Small intestine (tissue), 7 donors: ENCODE results near the gene JAKMIP1. TPM values are rescaled to one million over a fixed set of nuclear protein-coding genes. Genes with fewer than 3 reads are reported as not detected.
A peak's percentile ranks its signal among the peaks of the same experiment; 100 is the strongest.

ENCODE experiments used
- DNase-seq, 2 donors: peaks; one replicate each; pipeline versions ENCODE4 v3.0.0 to v3.0.0-alpha.2; 2013
- FAIRE-seq: peaks from 2 replicates; lab custom pipeline; 2012; peaks lifted over from hg19 to GRCh38; lab: Jason Lieb, UNC
- H3K27ac ChIP-seq, 3 donors: one replicate each; pipeline ENCODE4 v1.5.1; 2013; ENCODE audit warnings: low read length in 2 of 3, mild to moderate bottlenecking in 2 of 3, control low read depth in 1 of 3, inconsistent platforms in 1 of 3, low read depth in 1 of 3, moderate library complexity in 1 of 3
- H3K27me3 ChIP-seq, 3 donors: one replicate each; pipeline ENCODE4 v1.6.1; 2013; ENCODE audit warnings: low read length in 3 of 3, inconsistent platforms in 1 of 3; ENCODE audit not compliant: control insufficient read depth in 3 of 3, insufficient read depth in 3 of 3
- H3K36me3 ChIP-seq, 3 donors: one replicate each; pipeline ENCODE4 v1.6.1; 2013; ENCODE audit warnings: low read length in 3 of 3, inconsistent platforms in 1 of 3, low read depth in 1 of 3, mild to moderate bottlenecking in 1 of 3, moderate library complexity in 1 of 3; ENCODE audit not compliant: control insufficient read depth in 3 of 3, insufficient read depth in 2 of 3
- H3K4me1 ChIP-seq, 3 donors: one replicate each; pipeline ENCODE4 v1.6.1; 2013; ENCODE audit warnings: low read length in 2 of 3, inconsistent platforms in 1 of 3, low read depth in 1 of 3, mild to moderate bottlenecking in 1 of 3, moderate library complexity in 1 of 3; ENCODE audit not compliant: control insufficient read depth in 3 of 3, insufficient read depth in 2 of 3
- H3K4me3 ChIP-seq, 3 donors: one replicate each; pipeline ENCODE4 v1.5.1; 2013; ENCODE audit warnings: low read length in 3 of 3, control low read depth in 1 of 3, inconsistent platforms in 1 of 3, low read depth in 1 of 3, mild to moderate bottlenecking in 1 of 3, moderate library complexity in 1 of 3
- H3K9me3 ChIP-seq, 2 donors: one replicate each; pipeline ENCODE4 v1.6.1; 2013; ENCODE audit warnings: low read depth in 1 of 2, low read length in 1 of 2; ENCODE audit not compliant: control insufficient read depth in 2 of 2, insufficient read depth in 1 of 2
- WGBS, 3 donors: extraction: QIAGEN DNeasy Blood & Tissue Kit; methylation state at CpG; one replicate each; pipeline ENCODE4 v1.1.7; 2013; 5-methylcytosine and 5-hydroxymethylcytosine counted together
- polyA plus RNA-seq, 4 donors: library from polyadenylated mRNA; stranded (reverse) in 3 of 4; unstranded in 1 of 4; fragments of 200-250 nt in 3 of 4; fragments of 120-200 nt in 1 of 4; gene quantifications; one replicate each; pipeline versions ENCODE4 v1.2.1 to v1.2.3, GENCODE V29; 2013
- donor health status: healthy with polysubstance abuse.
- donor health status: control.
- donor health status: control.
- donor health status: Bipolar disorder and iron deficiency.
- donor health status: healthy.

Gene JAKMIP1
- polyA plus RNA-seq, 4 donors: 0.25 to 1.8 (median 1.0) TPM

DNA sequence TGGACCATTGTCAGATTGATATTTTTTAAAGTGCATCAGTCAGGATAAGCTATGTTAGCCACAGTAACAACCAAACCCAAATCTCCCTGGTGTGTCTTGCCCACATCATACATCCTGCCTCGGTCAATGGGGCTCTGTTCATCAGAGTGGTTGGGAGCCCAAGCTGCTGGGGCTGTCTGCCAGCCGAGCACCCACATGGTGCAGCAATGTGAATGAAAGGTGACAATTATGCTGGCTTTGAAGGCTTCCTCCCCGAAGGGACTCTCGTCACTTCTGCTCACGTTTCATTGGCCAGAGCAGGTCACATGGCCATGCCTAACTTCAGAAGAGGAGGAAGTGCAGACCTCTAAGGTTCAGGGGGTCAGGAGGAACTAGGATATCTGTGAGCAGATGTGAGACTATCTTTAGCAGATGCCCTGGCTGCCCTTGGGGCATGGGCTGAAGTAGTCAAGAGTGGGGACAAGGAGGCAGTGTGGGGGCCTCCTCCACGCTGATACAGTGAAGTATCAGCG, 1.3 kb upstream of the JAKMIP1 start:
- peaks cover 0 to 3% (median 0%) of the 10 kb centered on the region in 3 donors for H3K4me1 ChIP-seq
- no peak overlapping the region for H3K4me3 ChIP-seq
- H3K27me3 ChIP-seq: peaks cover 3 to 33% (median 16%) of the 10 kb centered on the region in 3 donors
- no peak for FAIRE-seq
- H3K9me3 ChIP-seq: peaks cover 0 to 3% of the 10 kb centered on the region in 2 donors
- no peaks in the 10 kb centered on the region for H3K36me3 ChIP-seq
- H3K27ac ChIP-seq: no peak overlapping the region
- 59 to 70% (median 60%) methylated on average over 7 of the region's 7 CpGs for WGBS, 3 donors
- DNase-seq: peak in 1 of 2 donors; percentile 5

DNA sequence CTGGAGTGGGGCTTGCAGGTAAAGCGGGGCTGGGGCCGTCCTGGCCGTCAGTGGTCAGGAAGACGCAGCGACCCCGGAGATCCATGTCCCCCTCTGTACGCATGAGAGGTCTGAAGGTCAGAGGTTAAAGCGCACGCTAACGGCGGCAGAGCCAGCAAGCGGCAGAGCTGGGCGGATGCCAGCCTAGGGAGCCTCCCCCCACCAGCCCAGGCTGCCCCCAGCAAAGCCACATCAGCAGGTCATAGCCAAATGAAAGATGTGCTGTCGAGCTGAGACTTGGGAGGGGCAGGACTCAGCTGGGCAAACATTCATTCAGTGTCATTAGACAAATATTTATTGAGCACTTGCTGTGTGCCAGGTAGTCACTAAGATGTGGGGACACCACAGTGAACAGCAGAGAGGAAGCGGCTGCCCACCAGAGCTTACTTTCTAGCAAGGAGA, 593 bp upstream of the JAKMIP1 start:
- H3K27ac ChIP-seq: no peak overlapping the region
- no peaks in the 10 kb centered on the region for H3K36me3 ChIP-seq
- DNase-seq (no peak), FAIRE-seq (no peak)
- peaks cover 0 to 3% (median 0%) of the 10 kb centered on the region in 3 donors for H3K4me1 ChIP-seq
- peaks cover 3 to 36% (median 18%) of the 10 kb centered on the region in 3 donors for H3K27me3 ChIP-seq
- WGBS, 3 donors: 8 to 11% (median 9%) methylated on average over 11 to 15 of the region's 15 CpGs
- peak overlapping the region in 2 of 3 donors; percentile 20 to 58 for H3K4me3 ChIP-seq
- peaks cover 0 to 3% of the 10 kb centered on the region in 2 donors for H3K9me3 ChIP-seq

DNA sequence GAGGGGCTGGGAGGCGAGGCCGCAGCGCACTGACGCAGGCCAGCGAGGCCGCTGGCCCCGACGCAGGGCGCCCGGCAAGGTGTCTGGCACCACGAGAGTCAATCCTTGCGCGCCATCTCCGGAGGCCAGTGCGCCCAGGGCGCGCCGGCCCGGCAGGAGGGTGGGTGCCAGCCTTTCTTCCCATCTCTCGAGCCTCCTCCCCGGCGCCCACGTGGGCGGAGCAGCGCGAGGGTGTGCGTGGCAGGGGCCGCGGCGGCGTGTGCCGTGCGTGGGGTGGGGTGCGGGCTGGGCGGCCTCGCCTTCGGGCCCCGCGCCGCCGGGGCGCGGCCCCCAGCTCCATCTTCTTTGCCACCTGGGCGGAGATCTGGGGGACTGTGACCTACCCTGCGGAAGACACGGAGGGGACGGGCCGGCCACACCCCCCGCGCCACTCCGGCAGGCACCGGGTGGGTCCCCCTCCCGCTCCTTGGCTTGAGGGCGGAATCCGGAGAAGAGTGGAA, 877 bp downstream of the JAKMIP1 start:
- Histone ChIP-seq H3K9me3 (peaks cover 0 to 3% of the 10 kb centered on the region in 2 donors), H3K4me1 (peaks cover 0 to 3% (median 0%) of the 10 kb centered on the region in 3 donors), H3K27me3 (peaks cover 3 to 36% (median 21%) of the 10 kb centered on the region in 3 donors), H3K4me3 (peak overlapping the region in 2 of 3 donors; percentile 8 to 58), H3K27ac (no peak overlapping the region), H3K36me3 (no peaks in the 10 kb centered on the region)
- WGBS, 3 donors: 1 to 4% (median 1%) methylated on average over 35 to 55 of the region's 55 CpGs
- DNase-seq (peak in 1 of 2 donors; percentile 24), FAIRE-seq (no peak)

DNA sequence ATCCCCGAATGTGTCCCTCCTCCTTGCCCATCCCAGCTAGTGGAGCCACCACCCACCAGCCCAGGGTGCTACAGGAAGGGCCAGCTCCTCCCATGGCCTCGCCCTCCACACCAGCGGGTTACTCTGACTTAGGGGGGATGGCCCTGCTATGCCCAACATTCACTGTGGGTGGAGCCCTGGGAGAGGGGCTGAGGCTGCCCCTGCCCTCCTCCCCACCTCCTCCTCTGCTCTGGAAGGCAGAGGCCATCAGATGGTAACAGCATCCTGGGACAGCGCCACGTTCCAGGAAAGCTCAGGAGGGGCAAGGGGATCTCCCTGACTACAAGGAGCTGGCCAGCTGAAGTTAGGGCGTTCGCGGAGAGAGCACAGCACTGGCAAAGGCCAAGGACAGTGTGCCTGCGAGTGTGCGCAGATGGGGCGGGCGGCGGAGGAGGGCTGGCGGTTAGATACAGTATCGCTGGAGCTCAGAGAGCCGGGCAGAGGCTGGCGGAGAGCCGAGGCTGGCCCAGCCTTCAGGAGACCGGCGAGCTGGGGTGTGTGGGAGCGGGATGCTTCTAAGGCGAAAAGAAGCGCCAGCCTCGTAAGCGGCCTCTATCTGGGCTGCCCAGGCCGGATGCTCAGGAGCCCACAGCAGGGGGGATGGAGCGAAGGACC, 1.5 kb downstream of the JAKMIP1 start:
- peak overlapping the region in 1 of 3 donors; percentile 58 for H3K4me3 ChIP-seq
- peak in 1 of 2 donors; percentile 8 for DNase-seq
- H3K4me1 ChIP-seq: peaks cover 0 to 3% (median 0%) of the 10 kb centered on the region in 3 donors
- H3K36me3 ChIP-seq: no peaks in the 10 kb centered on the region
- H3K27ac ChIP-seq: peak overlapping the region in 1 of 3 donors; percentile 8
- no peak for FAIRE-seq
- H3K27me3 ChIP-seq: peaks cover 3 to 36% (median 22%) of the 10 kb centered on the region in 3 donors
- 4% methylated on average over 25 to 27 of the region's 27 CpGs for WGBS, 3 donors
- peaks cover 0 to 3% of the 10 kb centered on the region in 2 donors for H3K9me3 ChIP-seq

DNA sequence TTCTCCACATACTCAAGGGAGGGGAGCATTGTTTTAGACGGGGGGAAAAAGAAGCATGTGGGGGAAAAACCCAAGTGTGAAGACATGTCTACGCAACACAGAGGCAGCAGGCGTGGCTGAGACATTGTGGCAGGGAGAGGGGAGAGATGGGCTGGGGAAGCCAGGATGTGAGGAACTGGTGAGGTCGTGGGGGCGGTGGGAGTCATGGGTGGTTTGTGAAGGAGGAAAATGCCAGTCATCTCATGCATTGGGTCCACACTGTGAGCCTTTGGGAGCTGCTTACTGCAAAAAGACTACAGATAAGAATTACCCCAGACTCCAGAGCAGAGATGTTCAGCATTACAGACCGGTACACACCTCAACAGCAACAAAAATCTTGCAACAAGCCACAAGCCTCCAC, 2.1 kb downstream of the JAKMIP1 start:
- WGBS, 3 donors: 39 to 60% (median 45%) methylated on average over 6 of the region's 6 CpGs
- FAIRE-seq (no peak), DNase-seq (no peak)
- peaks cover 0 to 3% of the 10 kb centered on the region in 2 donors for H3K9me3 ChIP-seq
- H3K27me3 ChIP-seq: peaks cover 3 to 36% (median 24%) of the 10 kb centered on the region in 3 donors
- H3K4me3 ChIP-seq: no peak overlapping the region
- H3K4me1 ChIP-seq: peaks cover 0 to 3% (median 0%) of the 10 kb centered on the region in 3 donors
- no peak overlapping the region for H3K27ac ChIP-seq
- no peaks in the 10 kb centered on the region for H3K36me3 ChIP-seq

DNA sequence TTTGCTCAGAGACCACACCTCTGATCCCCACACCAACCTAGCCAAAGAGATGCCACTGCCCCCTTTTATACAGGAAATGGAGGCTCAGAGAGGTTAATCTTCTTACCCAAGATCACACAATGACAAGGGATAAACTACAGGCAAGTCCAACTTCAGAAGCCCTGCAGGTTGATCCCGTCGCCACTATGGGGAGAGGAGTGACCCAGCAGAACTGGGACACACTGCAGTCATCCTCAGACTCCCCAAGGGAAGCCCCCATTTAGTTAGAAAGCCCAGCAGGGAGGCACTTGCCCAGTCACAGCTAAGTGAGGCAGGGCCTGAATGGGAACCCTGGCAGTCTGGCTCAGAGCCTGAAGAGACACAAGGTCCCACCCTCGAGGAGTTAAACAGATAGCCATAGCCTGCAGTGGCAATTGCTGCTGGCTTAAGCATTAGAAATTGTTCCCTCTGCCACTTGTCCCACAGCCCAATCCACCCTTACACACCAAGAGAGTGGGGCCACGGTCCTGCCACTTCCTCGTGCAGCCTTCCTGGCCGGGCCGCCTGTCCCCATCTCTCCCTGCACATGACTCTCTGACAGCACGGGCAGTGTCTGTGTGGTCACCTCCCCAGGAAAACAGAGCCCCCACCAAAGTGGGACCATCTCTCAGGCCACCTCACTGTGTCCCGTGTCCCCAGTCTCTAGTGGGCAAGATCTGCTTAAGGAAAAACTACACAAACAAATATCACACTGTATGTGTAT, 2.7 kb downstream of the JAKMIP1 start:
- Histone ChIP-seq H3K27me3 (peaks cover 3 to 36% (median 24%) of the 10 kb centered on the region in 3 donors), H3K36me3 (no peaks in the 10 kb centered on the region), H3K4me3 (no peak overlapping the region), H3K27ac (no peak overlapping the region), H3K4me1 (peaks cover 0 to 3% (median 0%) of the 10 kb centered on the region in 3 donors), H3K9me3 (peaks cover 0 to 3% of the 10 kb centered on the region in 2 donors)
- DNase-seq: no peak
- 62 to 67% (median 66%) methylated on average over 9 of the region's 9 CpGs for whole genome bisulfite sequencing, 3 donors
- no peak for FAIRE-seq

DNA sequence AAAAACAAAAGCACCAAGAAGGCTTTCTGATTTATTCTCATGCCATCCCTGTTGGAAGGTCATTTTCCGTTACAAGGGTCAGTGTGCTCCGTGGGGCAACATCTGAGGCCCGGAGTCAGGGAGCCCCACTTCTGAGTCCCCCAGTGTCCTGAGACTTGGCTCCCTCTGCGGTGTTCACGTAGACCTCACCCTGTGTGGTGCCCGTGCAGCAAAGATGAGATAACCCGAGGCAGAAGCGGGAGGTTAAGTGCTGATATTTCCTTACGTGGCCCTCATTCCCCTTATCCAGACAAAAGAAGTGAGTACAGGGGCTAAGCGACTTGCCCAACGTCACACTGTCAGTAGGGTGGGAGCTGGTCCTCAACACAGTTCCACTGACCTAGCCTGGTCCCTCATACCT, 3.5 kb downstream of the JAKMIP1 start:
- H3K27ac ChIP-seq: no peak overlapping the region
- peaks cover 3 to 36% (median 23%) of the 10 kb centered on the region in 3 donors for H3K27me3 ChIP-seq
- peaks cover 0 to 3% (median 0%) of the 10 kb centered on the region in 3 donors for H3K4me1 ChIP-seq
- DNase-seq (no peak), FAIRE-seq (no peak)
- H3K9me3 ChIP-seq: peaks cover 0 to 3% of the 10 kb centered on the region in 2 donors
- no peak overlapping the region for H3K4me3 ChIP-seq
- WGBS, 3 donors: 79 to 86% (median 80%) methylated on average over 11 of the region's 11 CpGs
- H3K36me3 ChIP-seq: no peaks in the 10 kb centered on the region

DNA sequence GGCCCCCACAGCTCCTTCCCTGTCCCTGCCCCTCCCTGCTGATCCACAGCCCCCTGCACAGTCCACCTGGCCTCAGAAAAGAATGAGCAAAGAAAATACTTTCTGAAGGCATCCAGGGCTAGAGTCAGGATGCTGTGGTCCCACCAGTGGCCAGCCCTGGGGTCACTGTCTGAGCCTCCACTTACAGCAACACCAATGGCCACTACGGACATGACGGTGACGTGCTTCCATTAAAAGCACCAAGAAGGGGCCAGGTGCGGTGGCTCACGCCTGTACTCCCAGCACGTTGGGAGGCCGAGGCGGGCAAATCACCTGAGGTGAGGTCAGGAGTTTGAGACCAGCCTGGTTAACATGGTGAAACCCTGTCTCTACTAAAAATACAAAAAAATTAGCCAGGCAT, 4.0 kb downstream of the JAKMIP1 start:
- H3K27ac ChIP-seq: no peak overlapping the region
- DNase-seq (no peak), FAIRE-seq (no peak)
- no peaks in the 10 kb centered on the region for H3K36me3 ChIP-seq
- peaks cover 0 to 3% (median 0%) of the 10 kb centered on the region in 3 donors for H3K4me1 ChIP-seq
- H3K9me3 ChIP-seq: peaks cover 0 to 2% of the 10 kb centered on the region in 2 donors
- WGBS, 3 donors: 81 to 86% (median 82%) methylated on average over 5 to 8 of the region's 8 CpGs
- no peak overlapping the region for H3K4me3 ChIP-seq
- peaks cover 3 to 30% (median 18%) of the 10 kb centered on the region in 3 donors for H3K27me3 ChIP-seq
